Keratinocyte (primary cell): ENCODE results near the gene ARMC9. TPM values are rescaled to one million over a fixed set of nuclear protein-coding genes. Genes with fewer than 3 reads are reported as not detected.

Experiments
- DNase-seq: peaks from one replicate; pipeline ENCODE4 v3.0.0-alpha.2; 2011; ENCODE audit warnings: low read depth, missing footprints, low spot score
- FAIRE-seq: peaks from 2 replicates; lab custom pipeline; 2011; peaks lifted over from hg19 to GRCh38; lab: Jason Lieb, UNC
- H2AFZ ChIP-seq: 2 replicates; pipeline ENCODE4 v1.6.0; 2012; ENCODE audit warnings: low read length, control low read depth, inconsistent platforms; ENCODE audit not compliant: control insufficient read depth
- H3K27ac ChIP-seq: 2 replicates; pipeline ENCODE4 v1.5.1; 2011; ENCODE audit warnings: low read length; ENCODE audit not compliant: control insufficient read depth, insufficient read depth
- H3K27me3 ChIP-seq: 3 replicates; pipeline ENCODE4 v1.6.0; 2011; ENCODE audit warnings: low read length; ENCODE audit not compliant: control insufficient read depth, insufficient read depth; ENCODE audit errors: extremely low read depth
- H3K36me3 ChIP-seq, 2 experiments: 2 replicates in 1 of 2; 3 replicates in 1 of 2; pipeline ENCODE4 v1.5.1; 2011; ENCODE audit warnings: low read length in 2 of 2, mild to moderate bottlenecking in 1 of 2; ENCODE audit not compliant: control insufficient read depth in 2 of 2, insufficient read depth in 2 of 2; ENCODE audit errors: extremely low read depth in 1 of 2
- H3K4me1 ChIP-seq: 3 replicates; pipeline ENCODE4 v1.5.1; 2011; ENCODE audit warnings: low read length; ENCODE audit not compliant: control insufficient read depth, insufficient read depth; ENCODE audit errors: extremely low read depth
- H3K4me2 ChIP-seq: 3 replicates; pipeline ENCODE4 v1.6.0; 2011; ENCODE audit warnings: low read depth, low read length; ENCODE audit not compliant: control insufficient read depth, insufficient read depth; ENCODE audit errors: extremely low read depth
- H3K4me3 ChIP-seq, 3 experiments: fragments of 200-600 bp in 1 of 3; sonication (generic) in 1 of 3; 2 replicates in 2 of 3; 3 replicates in 1 of 3; pipeline ENCODE4 v1.5.1; 2011 to 2016; ENCODE audit warnings: low read length in 3 of 3, mild to moderate bottlenecking in 3 of 3, control low read depth in 2 of 3, inconsistent platforms in 1 of 3, low read depth in 1 of 3, mixed read lengths in 1 of 3, mixed run types in 1 of 3, moderate library complexity in 1 of 3; ENCODE audit not compliant: control insufficient read depth in 2 of 3, insufficient read depth in 2 of 3; ENCODE audit errors: extremely low read depth in 1 of 3
- H3K79me2 ChIP-seq: 2 replicates; pipeline ENCODE4 v1.6.0; 2012; ENCODE audit warnings: low read length; ENCODE audit not compliant: control insufficient read depth, insufficient read depth
- H3K9ac ChIP-seq: 3 replicates; pipeline ENCODE4 v1.6.0; 2011; ENCODE audit warnings: low read length; ENCODE audit not compliant: control insufficient read depth, insufficient read depth; ENCODE audit errors: extremely low read depth
- H3K9me1 ChIP-seq: 3 replicates; pipeline ENCODE4 v1.6.0; 2011; ENCODE audit warnings: low read length; ENCODE audit not compliant: control insufficient read depth, insufficient read depth; ENCODE audit errors: extremely low read depth
- H3K9me3 ChIP-seq: 2 replicates; pipeline ENCODE4 v1.5.1; 2012; ENCODE audit warnings: low read depth, low read length; ENCODE audit not compliant: control insufficient read depth
- H4K20me1 ChIP-seq: 3 replicates; pipeline ENCODE4 v1.6.0; 2011; ENCODE audit warnings: low read length; ENCODE audit not compliant: control insufficient read depth, insufficient read depth; ENCODE audit errors: extremely low read depth
- CTCF ChIP-seq, 3 experiments: IDR thresholded peaks in 1 of 3; conservative IDR thresholded peaks in 1 of 3; optimal IDR thresholded peaks in 1 of 3; 2 replicates in 2 of 3; 3 replicates in 1 of 3; pipeline versions ENCODE3 to v1.5.1; 2011; ENCODE audit warnings: low read length in 3 of 3, mild to moderate bottlenecking in 3 of 3, moderate library complexity in 2 of 3, control low read depth in 1 of 3, inconsistent platforms in 1 of 3; ENCODE audit not compliant: insufficient read depth in 2 of 3; ENCODE audit errors: extremely low read depth in 1 of 3
- EZH2 ChIP-seq: IDR thresholded peaks from one replicate; pipeline ENCODE4 v1.6.1; 2012; ENCODE audit warnings: inconsistent platforms, mild to moderate bottlenecking, low read length, moderate library complexity
- dilution Hi-C: fragments of 300-500 bp; cut with MboI; formaldehyde crosslinking; loops from one replicate; pipeline ENCODE4 v1.7.0; 2020; ENCODE audit warnings: low sequenced_read_pairs; ENCODE audit not compliant: extremely low pct_ligation_motif_present
- polyA plus RNA-seq, 5 experiments: library from polyadenylated mRNA; depleted of rRNA in 3 of 5; stranded (reverse) in 3 of 5; stranded (forward) in 1 of 5; unstranded in 1 of 5; fragments of >200 nt; gene quantifications; 1 replicate in 1 of 5; 2 replicates in 3 of 5; 3 replicates in 1 of 5; pipeline versions ENCODE4 v1.2.1 to v1.2.3, GENCODE V29; 2011 to 2012; ENCODE audit warnings: missing spikeins in 2 of 5, low read depth in 1 of 5, low replicate concordance in 1 of 5

ARMC9 gene
- polyA plus RNA-seq, 1 donor (not counting 4 experiments of a cell fraction or from before 2014, with no cell fraction given), result 16.2 TPM

- Histone ChIP-seq H3K4me2 (no peak overlapping the region), H3K4me3 (no peak overlapping the region), H3K9me1 (no peaks in the 10 kb centered on the region), H3K27ac (no peak overlapping the region), H4K20me1 (no peaks in the 10 kb centered on the region), H3K9me3 (no peaks in the 10 kb centered on the region), H3K4me1 (no peaks in the 10 kb centered on the region), H2AFZ (no peak overlapping the region), H3K9ac (no peak overlapping the region), H3K79me2 (no peaks in the 10 kb centered on the region), H3K27me3 (no peaks in the 10 kb centered on the region), H3K36me3 (peaks cover 6 to 8% of the 10 kb centered on the region in 2 experiments)
- TF ChIP-seq CTCF (optimal IDR thresholded peaks at IDR 0.05 in 1 of 3, IDR thresholded peaks at IDR 0.05 in 1 of 3, conservative IDR thresholded peaks at IDR 0.05 in 1 of 3; ENCODE audit: extremely low read depth in 1 of 3, insufficient read depth in 2 of 3, low read length in 3 of 3) (no peak), EZH2 (no peak)
- dilution Hi-C loops, result no loop called here
- no peak for FAIRE-seq
- no peak for DNase-seq
These were observed 14.0 kb downstream of the ARMC9 start for GRCh38 chr2:231212329-231212845.

GRCh38 chr2:231213931-231214642 is 15.7 kb downstream of the ARMC9 start:
- H3K9me3 ChIP-seq, result no peaks in the 10 kb centered on the region
- no peak for DNase-seq
- no peak overlapping the region for H2AFZ ChIP-seq
- dilution Hi-C loops, result no loop called here
- H3K27me3 ChIP-seq, result no peaks in the 10 kb centered on the region
- no peak overlapping the region for H3K4me3 ChIP-seq
- H3K79me2 ChIP-seq, result no peaks in the 10 kb centered on the region
- H4K20me1 ChIP-seq, result no peaks in the 10 kb centered on the region
- peaks cover 3 to 8% of the 10 kb centered on the region in 2 experiments for H3K36me3 ChIP-seq
- no peak for TF ChIP-seq CTCF (optimal IDR thresholded peaks at IDR 0.05 in 1 of 3, IDR thresholded peaks at IDR 0.05 in 1 of 3, conservative IDR thresholded peaks at IDR 0.05 in 1 of 3; ENCODE audit: extremely low read depth in 1 of 3, insufficient read depth in 2 of 3, low read length in 3 of 3)
- TF ChIP-seq EZH2, result no peak
- no peak for FAIRE-seq
- no peak overlapping the region for H3K9ac ChIP-seq
- no peaks in the 10 kb centered on the region for H3K9me1 ChIP-seq
- H3K4me1 ChIP-seq, result no peaks in the 10 kb centered on the region
- no peak overlapping the region for H3K4me2 ChIP-seq
- H3K27ac ChIP-seq, result no peak overlapping the region
